ENCODE data around the gene BMP3.

BMP3 gene

GRCh38 chr4:81042578-81043365, 12.3 kb downstream of the BMP3 start:
- no peak for DNase-seq (ENCODE audit: low spot score)

- no peak for DNase-seq (ENCODE audit: low spot score)
Observed at GRCh38 chr4:81049330-81049729, 18.8 kb downstream of the BMP3 start.

- no peak for DNase-seq (ENCODE audit: low spot score)
Observed at GRCh38 chr4:81049907-81050306, 19.4 kb downstream of the BMP3 start.

GRCh38 chr4:81052119-81053068, 21.9 kb downstream of the BMP3 start:
- DNase-seq (ENCODE audit: low spot score) = peak; percentile 8

- no peak for DNase-seq (ENCODE audit: low spot score)
Observed at GRCh38 chr4:81058621-81059020, 28.1 kb downstream of the BMP3 start.

GRCh38 chr4:81060587-81061343, 30.3 kb downstream of the BMP3 start:
- DNase-seq (ENCODE audit: low spot score) = no peak

GRCh38 chr4:81061344-81061730, 30.8 kb downstream of the BMP3 start:
- no peak for DNase-seq (ENCODE audit: low spot score)

GRCh38 chr4:81062001-81062400, 31.5 kb downstream of the BMP3 start:
- no peak for DNase-seq (ENCODE audit: low spot score)

GRCh38 chr4:81065446-81065845, 34.9 kb downstream of the BMP3 start:
- DNase-seq (ENCODE audit: low spot score) = no peak

- DNase-seq (ENCODE audit: low spot score) = peak; percentile 55
Observed at GRCh38 chr4:81069706-81070331, 39.3 kb downstream of the BMP3 start.

- DNase-seq (ENCODE audit: low spot score) = no peak
Observed at GRCh38 chr4:81071013-81071412, 40.5 kb downstream of the BMP3 start.

- no peak for DNase-seq (ENCODE audit: low spot score)
Observed at GRCh38 chr4:81081156-81081555, 50.6 kb downstream of the BMP3 start.

- DNase-seq (ENCODE audit: low spot score) = no peak
Observed at GRCh38 chr4:81084029-81084428, 53.5 kb downstream of the BMP3 start.

- DNase-seq (ENCODE audit: low spot score) = no peak
Observed at GRCh38 chr4:81084634-81085033, 54.1 kb downstream of the BMP3 start.

- DNase-seq (ENCODE audit: low spot score) = no peak
Observed at GRCh38 chr4:81085291-81085690, 54.8 kb downstream of the BMP3 start.

- DNase-seq (ENCODE audit: low spot score) = no peak
Observed at GRCh38 chr4:81085979-81086378, 55.5 kb downstream of the BMP3 start.

- DNase-seq (ENCODE audit: low spot score) = no peak
Observed at GRCh38 chr4:81093720-81094401, 63.4 kb downstream of the BMP3 start.

- DNase-seq (ENCODE audit: low spot score) = no peak
Observed at GRCh38 chr4:81095389-81095788, 64.9 kb downstream of the BMP3 start.

- DNase-seq (ENCODE audit: low spot score) = no peak
Observed at GRCh38 chr4:81096566-81096965, 66.1 kb downstream of the BMP3 start.

GRCh38 chr4:81102107-81102506, 71.6 kb downstream of the BMP3 start:
- no peak for DNase-seq (ENCODE audit: low spot score)

GRCh38 chr4:81106150-81106549, 75.6 kb downstream of the BMP3 start:
- no peak for DNase-seq (ENCODE audit: low spot score)
